GM12878 (cell line): ENCODE data around the gene DHDH. TPM values are rescaled to one million over a fixed set of nuclear protein-coding genes. Genes with fewer than 3 reads are reported as not detected.

Experiments used
- ATAC-seq: fragments of 200-7000 bp; cut with Tn5 transposase; 3 replicates; pipeline ENCODE4 v1.9.1; 2020; ENCODE audit warnings: mild to moderate bottlenecking, moderate library complexity
- BruUV-seq: library from RNA; stranded (reverse); fragments of 400-500 nt; replicated peaks from 2 replicates; lab custom pipeline; 2021; lab: Mats Ljungman, UMichigan
- CTCF ChIA-PET: fragments of 300-600 bp; sonication (Branson Sonifier 250); formaldehyde crosslinking; extraction: SDS; loops from one replicate; lab custom pipeline; 2021; ENCODE audit warnings: inconsistent platforms; lab: Yijun Ruan, JAX
- POLR2A ChIA-PET: fragments of 350-600 bp; formaldehyde crosslinking; extraction: SDS; loops from one replicate; lab custom pipeline; 2021; ENCODE audit warnings: inconsistent platforms; lab: Charles Lee
- RAD21 ChIA-PET: fragments of 300-600 bp; sonication (Branson Sonifier 250); formaldehyde crosslinking; loops from one replicate; lab custom pipeline; 2023; ENCODE audit warnings: antibody characterized with exemption; ENCODE audit not compliant: unreplicated experiment; lab: Charles Lee
- SMC1A ChIA-PET: fragments of 300-600 bp; sonication (Branson Sonifier 250); formaldehyde crosslinking; loops from one replicate; lab custom pipeline; 2023; ENCODE audit not compliant: unreplicated experiment, uncharacterized antibody; lab: Charles Lee
- DNase-seq: peaks from one replicate; pipeline ENCODE4 v3.0.0-alpha.2; 2011; ENCODE audit warnings: low read depth, low spot score
- FAIRE-seq: peaks from 3 replicates; lab custom pipeline; 2011; peaks lifted over from hg19 to GRCh38; lab: Jason Lieb, UNC
- H2AFZ ChIP-seq: 2 replicates; pipeline ENCODE4 v1.6.0; 2011; ENCODE audit warnings: low read depth, low read length, control low read depth; ENCODE audit not compliant: control insufficient read depth
- H3K27ac ChIP-seq: 2 replicates; pipeline ENCODE4 v1.5.1; 2011; ENCODE audit warnings: control low read depth; ENCODE audit not compliant: control insufficient read depth, insufficient read depth
- H3K27me3 ChIP-seq, 2 experiments: replicated peaks in 1 of 2; 2 replicates each; pipeline versions ENCODE4 v1.6.0 to v1.6.1; 2011; ENCODE audit warnings: low read length in 1 of 2; ENCODE audit not compliant: control insufficient read depth in 2 of 2, insufficient read depth in 2 of 2
- H3K36me3 ChIP-seq, 2 experiments: 2 replicates each; pipeline ENCODE4 v1.5.1; 2011; ENCODE audit warnings: low read length in 1 of 2; ENCODE audit not compliant: control insufficient read depth in 2 of 2, insufficient read depth in 2 of 2
- H3K4me1 ChIP-seq: 2 replicates; pipeline ENCODE4 v1.6.1; 2011; ENCODE audit warnings: mild to moderate bottlenecking, low read length, moderate library complexity, mixed read lengths; ENCODE audit not compliant: control insufficient read depth, insufficient read depth
- H3K4me2 ChIP-seq: 2 replicates; pipeline ENCODE4 v1.6.0; 2011; ENCODE audit warnings: control low read depth; ENCODE audit not compliant: control insufficient read depth, insufficient read depth
- H3K4me3 ChIP-seq: fragments of 200-600 bp; sonication (generic); 2 replicates; pipeline ENCODE4 v1.5.1; 2016
- H3K79me2 ChIP-seq: 2 replicates; pipeline ENCODE4 v1.6.0; 2011; ENCODE audit warnings: low read length; ENCODE audit not compliant: control insufficient read depth, insufficient read depth
- H3K9ac ChIP-seq: 2 replicates; pipeline ENCODE4 v1.8.0; 2011; ENCODE audit warnings: low read length, control low read depth, mixed read lengths; ENCODE audit not compliant: control insufficient read depth, insufficient read depth
- H3K9me3 ChIP-seq: replicated peaks from 3 replicates; pipeline ENCODE4 v1.5.1; 2011; ENCODE audit warnings: mild to moderate bottlenecking, low read length; ENCODE audit not compliant: control insufficient read depth, insufficient read depth
- H4K20me1 ChIP-seq: 2 replicates; pipeline ENCODE4 v1.6.0; 2011; ENCODE audit not compliant: control insufficient read depth, insufficient read depth
- ASH2L ChIP-seq: fragments of 300-600, 200-600 bp; sonication (generic); IDR thresholded peaks from 2 replicates; pipeline ENCODE4 v1.6.1; 2017; ENCODE audit warnings: low read depth, mild to moderate bottlenecking, borderline replicate concordance
- BACH1 ChIP-seq: fragments of 450-650 bp; IDR thresholded peaks from 2 replicates; pipeline ENCODE4 v1.6.1; 2017; ENCODE audit warnings: mild to moderate bottlenecking, borderline replicate concordance
- BMI1 ChIP-seq: fragments of 450-650 bp; IDR thresholded peaks from 2 replicates; pipeline ENCODE4 v1.6.1; 2016; ENCODE audit warnings: mild to moderate bottlenecking, moderate library complexity, borderline replicate concordance
- CHD2 ChIP-seq: IDR thresholded peaks from 2 replicates; pipeline ENCODE4 v1.6.1; 2011; ENCODE audit warnings: low read depth, low read length, improper control_type of control experiment, borderline replicate concordance
- EED ChIP-seq: sonication (generic); IDR thresholded peaks from 2 replicates; pipeline ENCODE4 v1.6.1; 2016; ENCODE audit warnings: antibody characterized with exemption, low read depth
- GATAD2B ChIP-seq: fragments of 450-650 bp; conservative IDR thresholded peaks from 2 replicates; pipeline ENCODE4 v1.6.1; 2017; ENCODE audit warnings: low read depth, mild to moderate bottlenecking, moderate library complexity
- REST ChIP-seq: IDR thresholded peaks from 2 replicates; pipeline ENCODE4 v1.6.1; 2012; ENCODE audit warnings: mild to moderate bottlenecking, low read depth, low read length
- ZBTB4 ChIP-seq: fragments of 450-650 bp; formaldehyde crosslinking; IDR thresholded peaks from 2 replicates; pipeline ENCODE4 v1.4.0; 2022; ENCODE audit warnings: mild to moderate bottlenecking, moderate library complexity
- ZSCAN29 ChIP-seq: fragments of 450-650 bp; IDR thresholded peaks from 2 replicates; pipeline ENCODE4 v1.6.1; 2017; ENCODE audit warnings: mild to moderate bottlenecking, moderate library complexity
- WGBS: methylation state at CpG from one replicate; pipeline ENCODE4 v1.1.6; 2016; ENCODE audit warnings: low lambda C conversion rate; ENCODE audit not compliant: insufficient replicate concordance, insufficient coverage; ENCODE audit errors: missing lambda C conversion rate; 5-methylcytosine and 5-hydroxymethylcytosine counted together
- in situ Hi-C: fragments of 300-500 bp; cut with MboI; formaldehyde crosslinking; loops from 9 replicates; pipeline ENCODE4 v1.14.3; 2018; ENCODE audit warnings: mixed read lengths
- intact Hi-C: fragments of 100-400 bp; cut with micrococcal nuclease; formaldehyde crosslinking; loops from one replicate; pipeline ENCODE4 v1.14.2; 2022; ENCODE audit not compliant: unreplicated experiment
- polyA plus RNA-seq, 11 experiments: library from polyadenylated mRNA; depleted of rRNA in 4 of 11; unstranded in 6 of 11; stranded (reverse) in 5 of 11; fragments of >200 nt; fragmentation: Nextera tagmentation in 4 of 11; fragmentation: Illumina TruSeq in 1 of 11; extraction: Ambion mirVana in 4 of 11; extraction: Trizol in 1 of 11; gene quantifications; 1 replicate in 1 of 11; 2 replicates in 10 of 11; pipeline versions ENCODE4 v1.2.1 to v1.2.3, GENCODE V29; 2011 to 2016; ENCODE audit warnings: inconsistent platforms in 2 of 11, missing spikeins in 2 of 11, low read depth in 1 of 11
- total RNA-seq, 4 experiments: library from RNA; depleted of rRNA in 3 of 4; stranded (reverse); fragments of >200 nt in 3 of 4; fragmentation: Illumina TruSeq in 1 of 4; extraction: Trizol in 1 of 4; gene quantifications; 2 replicates each; pipeline versions ENCODE4 v1.2.1 to v1.2.3, GENCODE V29; 2013 to 2021

DHDH gene
- total and polyA plus RNA-seq, 10 of the 15 experiments (the other 5 are each of a cell fraction or from before 2014, with no cell fraction given), result 0.13 to 0.21 (median 0.15) TPM; not detected in 7

GRCh38 chr19:48940902-48941301 lies 7.4 kb downstream of the DHDH start:
- Histone ChIP-seq H3K27me3 (no peaks in the 10 kb centered on the region), H4K20me1 (no peaks in the 10 kb centered on the region), H3K36me3 (no peaks in the 10 kb centered on the region), H3K4me1 (no peaks in the 10 kb centered on the region), H3K4me3 (no peak overlapping the region), H3K4me2 (no peak overlapping the region), H3K9ac (no peak overlapping the region), H2AFZ (no peak overlapping the region), H3K27ac (no peak overlapping the region), H3K79me2 (no peaks in the 10 kb centered on the region), H3K9me3 (no peaks in the 10 kb centered on the region; the same call in 2 of the 3 replicates)
- intact Hi-C loops (no loop called here), in situ Hi-C loops (no loop called here)
- TF ChIP-seq ZBTB4, result no peak
- no peak for TF ChIP-seq GATAD2B
- TF ChIP-seq REST, result no peak
- no peak for TF ChIP-seq BACH1
- no peak for TF ChIP-seq ASH2L
- TF ChIP-seq BMI1, result no peak
- no peak for TF ChIP-seq EED
- no peak for TF ChIP-seq CHD2
- no peak for TF ChIP-seq ZSCAN29
- CTCF ChIA-PET, result interaction anchor here (0.7 to 1.0 kb wide), 2 partner anchors 8 to 155 kb away, joined by 3 to 5 read pairs; no protein-coding TSS in a partner anchor
- SMC1A ChIA-PET, result no interaction called here
- no peak for FAIRE-seq
- RAD21 ChIA-PET, result interaction anchor here (0.6 kb wide), 1 partner anchor 67 kb away, joined by 4 read pairs; no protein-coding TSS in a partner anchor
- 75% methylated on average over 5 of the region's 5 CpGs for WGBS
- no peak for DNase-seq
- ATAC-seq, result no peak
- no TSS peak for BruUV-seq
- POLR2A ChIA-PET, result interaction anchor here (0.6 kb wide), 1 partner anchor 50 kb away, joined by 3 read pairs; no protein-coding TSS in a partner anchor
